GM18858 (cell line): ENCODE results near the gene VPS52.

ENCODE experiments used
- ATAC-seq: cut with Tn5 transposase; IDR thresholded peaks from one replicate; pipeline ENCODE4 v1.9.1; 2021; ENCODE audit not compliant: unreplicated experiment

Gene VPS52, protein sequence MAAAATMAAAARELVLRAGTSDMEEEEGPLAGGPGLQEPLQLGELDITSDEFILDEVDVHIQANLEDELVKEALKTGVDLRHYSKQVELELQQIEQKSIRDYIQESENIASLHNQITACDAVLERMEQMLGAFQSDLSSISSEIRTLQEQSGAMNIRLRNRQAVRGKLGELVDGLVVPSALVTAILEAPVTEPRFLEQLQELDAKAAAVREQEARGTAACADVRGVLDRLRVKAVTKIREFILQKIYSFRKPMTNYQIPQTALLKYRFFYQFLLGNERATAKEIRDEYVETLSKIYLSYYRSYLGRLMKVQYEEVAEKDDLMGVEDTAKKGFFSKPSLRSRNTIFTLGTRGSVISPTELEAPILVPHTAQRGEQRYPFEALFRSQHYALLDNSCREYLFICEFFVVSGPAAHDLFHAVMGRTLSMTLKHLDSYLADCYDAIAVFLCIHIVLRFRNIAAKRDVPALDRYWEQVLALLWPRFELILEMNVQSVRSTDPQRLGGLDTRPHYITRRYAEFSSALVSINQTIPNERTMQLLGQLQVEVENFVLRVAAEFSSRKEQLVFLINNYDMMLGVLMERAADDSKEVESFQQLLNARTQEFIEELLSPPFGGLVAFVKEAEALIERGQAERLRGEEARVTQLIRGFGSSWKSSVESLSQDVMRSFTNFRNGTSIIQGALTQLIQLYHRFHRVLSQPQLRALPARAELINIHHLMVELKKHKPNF

GRCh38 chr6:33271468-33272274, at the start of gene VPS52, which contains the start of gene RPS18:
TSS of gene VPS52 (minus strand) at chr6:33271876. CDS start at chr6:33271675, 201 bp downstream.
TSS of gene RPS18 (plus strand) at chr6:33272075. CDS start at chr6:33272120, 45 bp downstream.
- ATAC-seq = peak; percentile 61

DNA sequence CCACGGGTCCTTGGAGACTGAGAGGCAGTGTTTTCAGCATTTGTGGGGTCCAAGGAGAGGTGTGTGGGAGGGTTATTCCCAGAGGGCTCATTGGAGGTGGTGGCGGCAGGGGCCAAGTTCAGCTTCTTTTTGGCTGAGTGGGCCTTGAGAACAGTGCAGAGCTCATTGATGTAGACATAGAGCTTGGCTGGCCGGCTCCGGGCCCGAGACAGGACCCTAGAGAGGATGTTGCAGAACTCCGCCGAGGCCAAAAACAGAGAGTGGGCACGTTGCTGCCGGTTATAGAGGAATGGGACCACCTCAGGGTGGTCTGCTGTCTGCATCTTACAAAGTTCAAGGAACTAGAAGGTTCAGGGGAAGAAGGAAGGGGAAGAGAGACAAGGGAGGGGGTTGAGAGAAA, 49.6 kb upstream of the VPS52 start:
- no peak for ATAC-seq

DNA sequence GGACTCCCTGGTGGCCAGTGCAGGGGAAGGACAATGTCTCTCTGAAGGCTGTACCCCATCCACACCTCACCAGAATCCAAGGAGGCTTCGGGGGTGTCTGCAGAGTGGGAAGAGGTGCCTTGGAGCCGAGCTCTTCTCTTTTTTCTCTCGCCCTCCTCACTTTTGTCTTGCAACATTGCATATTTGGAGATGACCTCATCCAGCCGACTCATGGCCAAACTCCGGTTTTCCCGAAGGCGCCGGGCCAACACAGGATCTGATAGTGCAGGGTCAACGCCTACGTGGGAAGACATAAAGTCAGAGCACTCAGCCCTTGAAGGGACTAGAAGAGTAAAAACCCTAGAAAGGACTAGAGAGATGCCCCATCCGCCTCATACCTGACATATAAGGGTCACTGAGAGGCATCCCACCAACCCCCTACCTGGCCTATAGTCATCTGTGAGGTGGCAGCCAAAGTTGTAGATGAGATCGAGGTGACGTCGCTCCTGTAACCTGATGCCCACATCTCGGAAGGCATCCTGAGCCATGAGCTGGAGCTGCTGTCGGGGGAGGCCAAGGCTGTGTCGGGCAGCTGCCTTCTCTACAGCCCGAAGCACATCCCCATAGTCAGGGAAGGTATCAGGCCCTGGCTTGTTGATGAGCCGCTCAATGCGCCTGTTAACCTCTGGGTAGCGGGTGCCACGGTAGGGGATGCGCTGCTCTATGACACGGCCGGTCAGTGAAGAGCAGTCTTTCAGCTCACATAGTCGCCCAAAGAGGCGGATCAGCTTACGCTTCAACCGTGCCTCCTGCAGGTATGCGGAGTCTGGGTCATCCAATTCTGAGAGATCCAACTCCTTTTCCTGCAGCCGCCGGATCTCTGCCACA, 48.9 kb upstream of the VPS52 start:
- no peak for ATAC-seq

GRCh38 chr6:33319939-33320314, 48.3 kb upstream of the VPS52 start:
- ATAC-seq = no peak

- ATAC-seq = no peak
Observed at GRCh38 chr6:33318426-33319073, 46.9 kb upstream of the VPS52 start.

DNA sequence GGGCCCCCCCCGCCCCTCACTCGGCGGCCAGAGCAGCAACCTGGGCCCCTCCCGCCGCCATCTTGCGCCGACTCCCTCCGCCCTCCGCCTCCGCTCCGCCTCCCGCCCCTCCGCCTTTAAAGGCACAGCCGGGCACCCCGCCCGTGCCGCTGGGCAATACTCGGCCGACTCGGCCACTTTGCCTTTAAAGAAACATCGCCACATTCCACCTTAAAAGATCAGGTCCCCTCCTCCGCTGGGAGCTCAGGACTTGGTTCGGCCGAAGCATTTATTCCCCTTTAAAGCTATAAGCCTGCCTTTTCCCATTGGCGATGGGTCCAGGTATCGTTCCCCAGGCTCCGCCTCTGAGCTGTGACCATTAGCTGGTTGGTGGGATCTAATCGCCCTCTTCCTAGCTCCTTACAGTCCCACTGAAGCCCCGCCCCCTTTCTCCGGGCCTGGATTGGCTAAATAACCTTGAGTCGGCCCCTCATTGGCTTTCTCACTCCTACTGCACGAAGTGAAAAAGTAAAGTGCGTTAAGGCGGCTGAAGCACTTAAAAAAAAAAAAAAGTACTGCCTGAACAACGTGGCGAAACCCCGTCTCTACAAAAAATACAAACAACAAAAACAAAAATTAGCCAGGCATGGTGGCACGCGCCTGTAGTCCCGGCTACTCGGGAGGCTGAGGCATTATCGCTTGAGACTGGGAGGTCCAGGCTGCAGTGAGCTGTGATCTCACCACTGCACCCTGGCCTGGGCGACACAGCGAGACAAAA, 46.2 kb upstream of the VPS52 start, which contains the start of gene ZBTB22:
TSS of gene ZBTB22 (minus strand) at position 76 of the 757 bp plus-strand sequence. CDS start 828 bp downstream, outside the sequence.
- peak; percentile 35 for ATAC-seq

DNA sequence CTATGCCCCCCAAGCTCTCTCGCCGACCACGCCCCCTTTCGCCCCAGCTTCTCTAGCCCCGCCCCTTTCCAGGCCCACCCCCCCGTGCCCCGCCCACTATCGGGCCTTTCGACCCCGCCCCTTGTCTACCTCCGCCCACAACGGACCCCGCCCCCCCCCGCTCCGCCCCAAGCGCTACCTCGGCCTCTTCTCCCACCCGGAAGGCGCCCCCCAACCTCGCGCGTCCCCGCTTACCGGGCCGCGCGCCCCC, 45.7 kb upstream of the VPS52 start:
- no peak for ATAC-seq

- no peak for ATAC-seq
Observed at GRCh38 chr6:33316603-33317418, 45.1 kb upstream of the VPS52 start.

DNA sequence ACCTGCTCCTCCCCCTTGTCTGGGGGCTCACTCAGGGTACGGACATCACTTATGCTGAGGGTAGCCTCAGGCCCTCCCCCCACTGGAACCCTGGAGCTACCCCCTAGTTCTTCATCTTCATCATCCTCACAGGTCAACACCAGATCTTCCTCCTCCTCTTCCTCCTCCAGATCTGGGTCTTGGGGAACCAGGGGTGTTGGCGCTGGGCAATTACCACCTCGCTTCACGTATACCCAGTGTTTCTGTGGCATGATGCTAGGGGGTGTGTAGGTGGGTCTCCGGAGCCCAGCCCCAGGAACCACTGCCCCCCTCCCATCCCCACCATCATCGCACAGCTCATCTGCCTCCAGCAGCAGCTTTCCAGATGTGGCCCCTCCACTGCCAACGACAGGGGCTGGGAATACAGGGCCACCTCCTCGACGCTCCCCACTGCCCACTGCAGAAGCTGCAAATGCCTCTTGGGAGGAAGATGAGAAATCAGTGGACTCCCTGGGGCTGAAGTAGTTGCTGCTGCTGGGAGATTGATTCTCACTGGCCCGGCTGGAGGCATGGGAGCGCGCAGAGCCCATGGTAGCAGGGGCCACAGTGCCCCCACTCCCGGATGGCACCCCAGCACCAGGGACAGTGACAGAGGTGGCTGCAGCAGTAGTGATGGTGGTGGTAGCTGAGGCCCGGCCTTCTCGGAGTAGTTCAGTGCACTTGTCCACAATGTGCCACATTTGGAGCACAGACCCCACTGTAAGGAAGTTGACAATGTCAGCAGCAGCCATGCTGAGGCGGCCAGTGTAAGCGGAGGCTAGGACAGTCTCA, 44.3 kb upstream of the VPS52 start:
- no peak for ATAC-seq

GRCh38 chr6:33314943-33315792, 43.5 kb upstream of the VPS52 start:
- ATAC-seq = no peak

- no peak for ATAC-seq
Observed at GRCh38 chr6:33314515-33314942, 42.9 kb upstream of the VPS52 start.

GRCh38 chr6:33313709-33314514, 42.2 kb upstream of the VPS52 start, which contains the start of gene TAPBP:
TSS of gene TAPBP (minus strand) at chr6:33314078. CDS start at chr6:33314041, 37 bp downstream.
- peak; percentile 29 for ATAC-seq

DNA sequence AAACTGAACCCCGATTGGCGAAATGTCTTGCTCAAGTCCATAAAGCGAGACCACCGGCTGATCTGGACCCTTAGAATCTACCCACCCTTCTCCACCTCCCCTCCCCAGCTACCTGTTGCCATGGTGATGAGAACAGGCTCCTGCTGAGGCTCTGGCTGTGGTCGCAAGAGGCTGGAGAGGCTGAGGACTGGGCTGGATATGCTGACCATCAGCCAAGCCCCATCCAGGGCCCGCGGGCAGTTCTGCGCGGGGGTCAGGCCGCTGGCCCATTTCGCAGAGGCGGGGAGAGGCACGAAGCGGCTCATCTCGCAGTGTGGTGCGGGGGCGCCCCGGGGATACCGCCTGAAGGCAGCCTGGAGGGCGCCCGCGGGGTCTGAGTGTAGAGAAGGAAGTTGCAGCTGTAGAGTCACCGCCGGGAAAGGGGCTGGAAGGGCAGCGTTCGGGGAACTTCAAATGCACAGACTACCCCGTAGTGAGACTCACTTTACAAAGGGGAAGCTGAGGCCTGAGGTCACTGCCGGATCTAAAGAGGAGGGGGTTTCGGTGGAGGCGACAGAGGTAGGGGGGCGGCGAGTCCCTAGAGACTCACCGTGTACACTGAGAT, 41.5 kb upstream of the VPS52 start:
- no peak for ATAC-seq

DNA sequence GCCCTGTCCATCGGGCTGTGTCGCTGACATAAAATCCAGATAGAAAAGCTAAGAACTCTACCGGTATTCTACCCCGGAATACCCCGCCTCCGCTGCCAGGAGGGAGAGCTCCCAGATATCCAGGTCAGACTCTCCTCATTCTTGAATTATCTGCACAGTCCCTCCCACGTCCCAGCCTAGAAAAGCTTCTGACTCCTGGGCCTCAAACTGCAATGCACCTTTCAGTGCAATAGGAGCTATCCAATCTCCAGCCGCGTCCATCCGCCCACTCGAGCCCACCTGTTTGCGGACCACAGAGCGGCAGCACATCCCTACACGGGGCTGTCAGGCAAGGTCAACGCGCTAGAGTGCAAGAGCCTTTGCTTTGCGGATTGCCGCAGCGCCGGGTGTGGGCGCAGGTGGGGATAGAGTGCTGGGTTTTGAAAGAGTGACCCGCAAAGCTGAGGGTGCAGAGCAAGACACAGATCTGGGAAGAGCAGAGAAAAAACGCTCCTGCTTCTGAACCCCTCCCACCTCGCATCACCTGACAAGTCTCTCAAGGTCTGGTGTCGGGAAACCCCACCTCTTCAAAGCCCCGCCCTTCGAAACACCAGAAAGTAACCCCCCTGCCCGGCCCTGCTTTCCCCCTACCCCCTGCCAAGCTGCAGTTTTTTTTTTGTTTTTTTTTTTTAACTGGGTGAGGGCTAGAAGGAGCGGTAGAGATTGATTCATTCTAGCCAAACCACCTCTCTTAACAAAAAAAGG, 40.9 kb upstream of the VPS52 start:
- no peak for ATAC-seq

DNA sequence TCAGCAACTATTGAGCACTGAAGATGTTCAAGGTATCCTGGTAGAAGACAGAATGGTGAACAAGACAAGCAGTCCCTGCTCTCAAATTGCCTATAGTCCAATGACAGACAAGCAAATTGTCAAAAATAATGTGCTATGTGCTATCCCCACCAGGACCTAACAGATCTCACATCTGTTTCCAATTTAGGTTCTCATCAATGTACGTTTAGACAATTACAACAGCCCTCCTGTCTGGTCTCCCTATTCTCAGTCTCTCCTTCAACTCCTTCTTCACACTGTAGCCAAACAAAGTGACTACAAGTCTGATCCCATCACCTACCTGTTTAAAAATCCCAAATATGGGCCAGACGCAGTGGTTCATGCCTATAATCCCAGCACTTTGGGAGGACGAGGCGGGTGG, 34.7 kb upstream of the VPS52 start:
- no peak for ATAC-seq
